HG03159 (cell line): Measurements from ENCODE around the gene GNL2.

Experiments used
- ATAC-seq: cut with Tn5 transposase; IDR thresholded peaks from one replicate; pipeline ENCODE4 v1.9.1; 2021; ENCODE audit warnings: mild to moderate bottlenecking, moderate library complexity; ENCODE audit not compliant: unreplicated experiment

Gene GNL2

GRCh38 chr1:37517569-37517968 is 78.2 kb downstream of the GNL2 start:
- ATAC-seq: no peak
